ENCODE measurements around the gene DCTD.
A peak's percentile ranks its signal among the peaks of the same experiment; 100 is the strongest.
"Not testable (repeated sequence)": the region's sequence is repeated elsewhere in the genome, so short reads cannot be mapped to it uniquely, and the experiment has no call there.

The DCTD gene

GRCh38 chr4:182920676-182921075 is 3.5 kb upstream of the DCTD start:
- DNase-seq, result no peak

- DNase-seq, result no peak
Measured at GRCh38 chr4:182918791-182919302, 1.7 kb upstream of the DCTD start.

GRCh38 chr4:182918044-182918607 is 940 bp upstream of the DCTD start:
- no peak for DNase-seq

- peak; percentile 10 for DNase-seq
Measured at GRCh38 chr4:182916483-182917181, 554 bp downstream of the DCTD start.

- no peak for DNase-seq
Measured at GRCh38 chr4:182914357-182914756, 2.8 kb downstream of the DCTD start.

GRCh38 chr4:182913621-182914020 is 3.6 kb downstream of the DCTD start:
- no peak for DNase-seq

- DNase-seq, result no peak
Measured at GRCh38 chr4:182913036-182913435, 4.2 kb downstream of the DCTD start.

- no peak for DNase-seq
Measured at GRCh38 chr4:182908124-182908523, 9.1 kb downstream of the DCTD start.

- no peak for DNase-seq
Measured at GRCh38 chr4:182907396-182907795, 9.8 kb downstream of the DCTD start.

GRCh38 chr4:182906786-182907185 is 10.4 kb downstream of the DCTD start:
- no peak for DNase-seq

- no peak for DNase-seq
Measured at GRCh38 chr4:182905038-182905437, 12.1 kb downstream of the DCTD start.

- DNase-seq, result no peak
Measured at GRCh38 chr4:182904211-182904761, 12.9 kb downstream of the DCTD start.

- no peak for DNase-seq
Measured at GRCh38 chr4:182903013-182903412, 14.2 kb downstream of the DCTD start.

GRCh38 chr4:182901337-182901736 is 15.8 kb downstream of the DCTD start:
- DNase-seq, result no peak

GRCh38 chr4:182900021-182900420 is 17.2 kb downstream of the DCTD start:
- DNase-seq, result not testable (repeated sequence)

GRCh38 chr4:182898479-182898799 is 18.7 kb downstream of the DCTD start:
- no peak for DNase-seq

GRCh38 chr4:182897601-182898478 is 19.3 kb downstream of the DCTD start:
- peak; percentile 70 for DNase-seq

- no peak for DNase-seq
Measured at GRCh38 chr4:182896421-182896820, 20.8 kb downstream of the DCTD start.

GRCh38 chr4:182895791-182896292 is 21.3 kb downstream of the DCTD start:
- DNase-seq, result no peak

GRCh38 chr4:182894681-182895275 is 22.4 kb downstream of the DCTD start:
- no peak for DNase-seq

- no peak for DNase-seq
Measured at GRCh38 chr4:182893474-182894080, 23.6 kb downstream of the DCTD start.

GRCh38 chr4:182893047-182893446 is 24.1 kb downstream of the DCTD start:
- peak; percentile 69 for DNase-seq

Measured in NCI-H510A (cell line).